Hippocampal formation (tissue), 2 donors: Measurements from ENCODE around the gene GM2A.
A peak's percentile ranks its signal among the peaks of the same experiment; 100 is the strongest.
"Not testable (repeated sequence)": the region's sequence is repeated elsewhere in the genome, so short reads cannot be mapped to it uniquely, and the experiment has no call there.

Experiments used
- DNase-seq, 2 donors: peaks; one replicate each; lab custom pipeline; 2025; lab: John Stamatoyannopoulos, UW

Gene GM2A

DNA sequence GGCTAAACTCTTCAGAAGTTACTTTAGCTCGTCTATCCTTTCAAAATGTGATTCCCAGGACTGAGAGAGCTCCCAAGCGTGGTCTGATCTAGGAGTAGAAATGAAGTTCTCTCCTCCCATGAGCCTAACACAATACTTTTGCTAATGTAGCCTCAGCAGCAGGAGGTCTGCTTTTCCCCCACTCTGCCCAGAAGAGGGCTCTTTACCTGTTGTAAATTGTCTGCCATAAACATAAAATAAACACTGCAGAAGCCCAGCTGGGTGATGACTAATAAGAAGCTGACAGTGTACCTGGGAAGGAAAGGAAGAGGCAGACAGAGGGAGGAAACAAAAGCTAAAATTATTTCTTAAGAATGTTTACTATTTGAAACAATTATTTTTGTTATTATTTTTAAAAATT, 35.2 kb downstream of the GM2A start:
- no peak for DNase-seq

DNA sequence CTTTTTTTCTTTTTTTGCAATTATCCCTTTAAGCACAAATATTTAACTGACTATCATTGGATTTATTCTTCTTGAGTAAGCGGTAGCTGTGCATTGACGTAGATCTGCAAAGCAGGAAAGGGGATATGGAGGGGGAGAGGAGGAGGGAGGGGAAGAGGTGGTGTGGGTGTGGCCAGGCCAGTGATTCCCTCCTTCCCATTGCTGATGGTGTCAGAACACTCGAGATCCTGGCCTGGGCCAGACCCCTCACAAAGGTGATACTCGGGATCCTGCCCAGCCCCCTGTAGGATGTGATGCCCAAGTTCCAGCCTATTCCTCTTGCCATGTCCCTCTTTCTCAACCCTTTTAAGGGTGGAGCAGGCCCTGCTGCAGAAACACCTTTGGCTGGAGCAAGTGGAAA, 40.6 kb downstream of the GM2A start:
- no peak for DNase-seq

DNA sequence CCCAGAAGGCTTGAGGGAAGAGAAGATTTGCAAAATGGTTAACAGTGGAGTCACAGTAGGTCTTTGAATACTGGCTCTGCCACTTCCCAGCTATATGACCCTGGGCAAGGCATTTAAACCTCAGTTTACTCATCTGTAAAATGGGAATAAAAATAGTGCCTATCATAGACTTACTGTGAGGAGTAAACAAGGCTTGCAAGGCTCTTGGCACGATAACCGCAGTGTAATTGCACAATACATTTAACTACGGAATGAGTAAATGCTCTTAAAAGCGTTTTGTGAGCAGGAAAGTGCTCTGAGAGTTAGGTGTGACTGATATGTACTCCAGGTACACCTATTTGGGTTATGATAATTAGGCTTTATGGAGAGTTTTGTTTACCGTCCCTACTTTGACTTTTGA, 42.2 kb downstream of the GM2A start:
- no peak for DNase-seq

- DNase-seq, result no peak
Observed at GRCh38 chr5:151295791-151296477, 42.9 kb downstream of the GM2A start.

DNA sequence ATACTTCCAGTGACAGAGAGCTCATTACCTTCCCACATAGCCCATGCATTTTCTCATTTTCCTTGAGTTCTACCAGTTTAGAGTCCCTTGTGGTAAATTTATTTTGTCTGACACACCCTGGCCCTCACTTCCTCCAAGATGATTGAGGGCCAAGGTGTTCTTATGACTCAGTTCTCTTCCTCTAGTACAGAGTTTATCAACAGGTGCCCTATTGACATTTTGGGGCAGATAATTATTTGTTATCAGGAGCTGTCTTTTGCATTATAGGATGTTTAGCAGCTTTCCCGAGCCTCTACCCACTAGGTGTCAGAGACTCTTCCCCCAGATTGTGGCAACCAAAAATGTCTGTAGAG, 43.5 kb downstream of the GM2A start:
- no peak for DNase-seq

DNA sequence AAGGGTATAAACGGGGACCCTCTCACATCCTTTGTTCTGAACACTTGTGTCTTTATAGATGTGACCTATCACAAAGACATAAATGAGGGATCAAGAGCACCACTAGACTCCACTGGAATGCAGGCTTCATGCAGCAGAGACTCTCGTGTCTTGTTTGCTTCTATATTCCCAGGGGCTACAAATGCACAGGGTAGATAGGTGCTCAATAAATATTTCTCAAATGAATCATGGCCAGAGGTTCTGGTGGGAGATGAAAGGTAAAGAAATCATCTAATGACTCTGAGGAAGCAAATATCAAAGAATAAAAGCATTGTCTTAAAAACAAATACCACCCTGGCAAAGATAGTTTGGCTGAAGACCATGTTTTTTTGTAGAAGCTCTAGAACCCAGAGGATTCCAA, 44.0 kb downstream of the GM2A start:
- no peak for DNase-seq

GRCh38 chr5:151298063-151298855, 45.3 kb downstream of the GM2A start:
- DNase-seq, result no peak

GRCh38 chr5:151303666-151304065, 50.7 kb downstream of the GM2A start, which contains the start of gene SLC36A3:
Gene SLC36A3, minus strand, starts transcription at chr5:151303766. Its CDS starts 412 bp downstream, at chr5:151303354.
- DNase-seq, result no peak

GRCh38 chr5:151309266-151309665, 56.3 kb downstream of the GM2A start:
- DNase-seq, result not testable (repeated sequence)

- DNase-seq, result not testable (repeated sequence)
Observed at GRCh38 chr5:151309821-151310220, 56.8 kb downstream of the GM2A start.

GRCh38 chr5:151310932-151311331, 57.9 kb downstream of the GM2A start:
- DNase-seq, result no peak

DNA sequence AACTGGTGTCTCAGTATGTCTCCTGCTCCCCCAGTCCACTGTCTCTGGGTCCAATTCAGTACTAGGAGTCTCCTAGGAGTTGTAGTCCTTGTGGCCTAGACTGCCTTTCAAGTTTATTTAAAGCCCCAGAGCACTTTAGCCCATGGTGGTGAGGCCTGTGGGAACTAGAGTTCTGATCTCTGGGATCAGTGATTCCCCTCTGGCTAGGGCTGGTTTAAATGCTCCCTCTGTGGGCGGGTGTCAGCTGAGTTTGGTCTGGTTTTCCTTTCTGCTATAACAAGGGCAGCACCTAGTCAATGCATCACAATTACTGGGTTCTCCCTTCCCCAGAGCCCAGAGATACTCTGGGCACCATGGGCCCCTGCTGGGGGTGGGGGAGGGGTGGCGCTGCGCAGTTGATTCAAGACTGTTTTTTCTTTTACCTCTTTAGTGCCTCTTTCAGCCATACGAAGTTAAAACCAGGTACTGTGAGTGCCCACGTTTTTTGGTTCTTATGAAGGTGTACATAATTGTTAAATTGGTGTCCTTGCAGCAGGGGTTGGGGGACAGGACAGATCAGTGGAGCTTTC, 59.9 kb downstream of the GM2A start:
- no peak for DNase-seq

- DNase-seq, result no peak
Observed at GRCh38 chr5:151313357-151313756, 60.4 kb downstream of the GM2A start.

- DNase-seq, result peak in 1 of 2 donors; percentile 47
Observed at GRCh38 chr5:151315998-151316597, 63.1 kb downstream of the GM2A start.

DNA sequence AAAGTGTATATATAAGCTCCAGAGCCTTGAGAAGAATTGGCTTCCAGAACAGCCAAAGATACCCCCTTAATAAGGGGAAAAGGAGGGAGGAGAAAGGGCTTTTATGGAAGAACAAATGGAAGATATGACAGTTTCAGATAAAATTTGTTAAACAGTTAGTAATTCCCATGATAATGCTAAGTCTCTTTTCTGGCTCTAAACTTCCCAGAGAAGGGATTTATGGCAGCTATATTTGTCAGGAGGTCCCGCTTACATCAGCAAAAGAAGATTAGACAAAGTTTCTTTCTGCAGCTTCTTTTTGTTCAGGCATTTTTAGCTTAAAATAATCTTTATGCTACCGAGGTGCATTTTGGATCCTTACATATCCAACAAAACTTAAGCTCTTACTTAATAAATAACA, 64.9 kb downstream of the GM2A start:
- DNase-seq, result no peak

GRCh38 chr5:151318850-151319732, 66.1 kb downstream of the GM2A start:
- peak in 1 of 2 donors; percentile 3 for DNase-seq
